IMR-90 (cell line): ENCODE results near the gene DOCK9. TPM values are rescaled to one million over a fixed set of nuclear protein-coding genes. Genes with fewer than 3 reads are reported as not detected.

Source experiments
- ATAC-seq: fragments of 200-7000 bp; cut with Tn5 transposase; 2 replicates; pipeline ENCODE4 v1.9.1; 2020; ENCODE audit warnings: low read depth, mild to moderate bottlenecking, moderate library complexity
- BruUV-seq: library from RNA; stranded (reverse); fragments of 400-500 nt; replicated peaks from 2 replicates; lab custom pipeline; 2021; lab: Mats Ljungman, UMichigan
- CTCF ChIA-PET: fragments of 300-600 bp; formaldehyde crosslinking; extraction: SDS; loops from one replicate; lab custom pipeline; 2021; ENCODE audit warnings: antibody characterized with exemption; lab: Yijun Ruan, JAX
- POLR2A ChIA-PET: fragments of 300-600 bp; sonication (Branson Sonifier 250); formaldehyde crosslinking; loops from one replicate; lab custom pipeline; 2022; ENCODE audit warnings: antibody characterized with exemption; ENCODE audit not compliant: unreplicated experiment; lab: Charles Lee
- DNase-seq: peaks from one replicate; pipeline ENCODE4 v3.0.0; 2013
- H2AFZ ChIP-seq: replicated peaks from 2 replicates; pipeline ENCODE3; 2013; ENCODE audit warnings: low read length, mild to moderate bottlenecking; ENCODE audit not compliant: poor library complexity
- H2AK5ac ChIP-seq: 2 replicates; pipeline ENCODE4 v1.6.1; 2013; ENCODE audit warnings: low read depth, low read length, inconsistent platforms
- H2AK9ac ChIP-seq: replicated peaks from 2 replicates; pipeline ENCODE3; 2013; ENCODE audit warnings: mild to moderate bottlenecking, low read depth, low read length, moderate library complexity; ENCODE audit not compliant: poor library complexity
- H2BK120ac ChIP-seq: 2 replicates; pipeline ENCODE4 v1.6.1; 2013; ENCODE audit warnings: low read depth, low read length, inconsistent platforms
- H2BK15ac ChIP-seq: 3 replicates; pipeline ENCODE4 v1.6.1; 2013; ENCODE audit warnings: low read depth, low read length, inconsistent platforms
- H2BK20ac ChIP-seq: 2 replicates; pipeline ENCODE4 v1.6.1; 2013; ENCODE audit warnings: low read depth, mild to moderate bottlenecking, inconsistent platforms, low read length, moderate library complexity
- H2BK5ac ChIP-seq: 2 replicates; pipeline ENCODE4 v1.6.1; 2013; ENCODE audit warnings: mild to moderate bottlenecking, low read depth, low read length, inconsistent platforms; ENCODE audit not compliant: poor library complexity, severe bottlenecking
- H3K14ac ChIP-seq: replicated peaks from 2 replicates; pipeline ENCODE4 v1.6.1; 2013; ENCODE audit warnings: low read depth, low read length, inconsistent platforms
- H3K18ac ChIP-seq: 2 replicates; pipeline ENCODE4 v1.6.1; 2013; ENCODE audit warnings: low read depth, low read length, control low read depth
- H3K23ac ChIP-seq: 2 replicates; pipeline ENCODE4 v1.6.1; 2013; ENCODE audit warnings: low read depth, low read length, inconsistent platforms
- H3K27ac ChIP-seq: 2 replicates; pipeline ENCODE4 v1.5.1; 2013; ENCODE audit warnings: mild to moderate bottlenecking, control low read depth, low read length; ENCODE audit not compliant: insufficient read depth
- H3K27me3 ChIP-seq: 2 replicates; pipeline ENCODE4 v1.6.1; 2013; ENCODE audit warnings: low read length; ENCODE audit not compliant: control insufficient read depth, insufficient read depth
- H3K36me3 ChIP-seq: 2 replicates; pipeline ENCODE4 v1.6.1; 2013; ENCODE audit warnings: low read length, mixed read lengths; ENCODE audit not compliant: control insufficient read depth, insufficient read depth
- H3K4ac ChIP-seq: 2 replicates; pipeline ENCODE4 v1.6.1; 2013; ENCODE audit warnings: low read depth, low read length, inconsistent platforms
- H3K4me1 ChIP-seq: 2 replicates; pipeline ENCODE4 v1.6.1; 2013; ENCODE audit warnings: low read length, mixed read lengths; ENCODE audit not compliant: control insufficient read depth, insufficient read depth
- H3K4me2 ChIP-seq: 2 replicates; pipeline ENCODE4 v1.6.1; 2013; ENCODE audit warnings: low read depth, mild to moderate bottlenecking, control low read depth, low read length, moderate library complexity
- H3K4me3 ChIP-seq: 2 replicates; pipeline ENCODE4 v1.5.1; 2013; ENCODE audit warnings: low read depth, mild to moderate bottlenecking, control low read depth, low read length, moderate library complexity; ENCODE audit not compliant: insufficient read depth
- H3K56ac ChIP-seq: 2 replicates; pipeline ENCODE4 v1.6.1; 2013; ENCODE audit warnings: low read length, inconsistent platforms; ENCODE audit not compliant: insufficient read depth; ENCODE audit errors: extremely low read depth
- H3K79me1 ChIP-seq, 2 experiments: 2 replicates each; pipeline ENCODE4 v1.6.1; 2013; ENCODE audit warnings: low read length in 2 of 2, inconsistent platforms in 1 of 2, low read depth in 1 of 2
- H3K9ac ChIP-seq: 2 replicates; pipeline ENCODE4 v1.6.1; 2013; ENCODE audit warnings: low read depth, low read length, control low read depth
- H3K9me1 ChIP-seq: 2 replicates; pipeline ENCODE4 v1.6.1; 2013; ENCODE audit warnings: low read length, inconsistent platforms; ENCODE audit not compliant: insufficient read depth
- H3K9me3 ChIP-seq: 2 replicates; pipeline ENCODE4 v1.6.1; 2013; ENCODE audit warnings: low read length; ENCODE audit not compliant: control insufficient read depth, insufficient read depth
- H4K20me1 ChIP-seq: 2 replicates; pipeline ENCODE4 v1.6.1; 2013; ENCODE audit warnings: low read length, inconsistent platforms; ENCODE audit not compliant: insufficient read depth
- H4K5ac ChIP-seq: 2 replicates; pipeline ENCODE4 v1.6.1; 2013; ENCODE audit warnings: mild to moderate bottlenecking, low read depth, low read length, control low read depth
- H4K8ac ChIP-seq, 2 experiments: 2 replicates each; pipeline ENCODE4 v1.6.1; 2013; ENCODE audit warnings: low read depth in 2 of 2, low read length in 2 of 2, control low read depth in 1 of 2, inconsistent platforms in 1 of 2
- H4K91ac ChIP-seq: 2 replicates; pipeline ENCODE4 v1.6.1; 2013; ENCODE audit warnings: low read depth, low read length, inconsistent platforms; ENCODE audit not compliant: insufficient read depth
- BHLHE40 ChIP-seq: fragments of 150-350 bp; IDR thresholded peaks from 2 replicates; pipeline ENCODE4 v1.6.1; 2016; ENCODE audit warnings: mild to moderate bottlenecking, low read depth, low read length
- CEBPB ChIP-seq: IDR thresholded peaks from 2 replicates; pipeline ENCODE4 v1.6.1; 2012; ENCODE audit warnings: low read depth, low read length, improper control_type of control experiment
- CHD1 ChIP-seq: IDR thresholded peaks from 2 replicates; pipeline ENCODE4 v1.6.1; 2012; ENCODE audit warnings: low read depth, low read length, improper control_type of control experiment
- CTCF ChIP-seq: conservative IDR thresholded peaks from 2 replicates; pipeline ENCODE4 v1.5.1; 2012; ENCODE audit warnings: mild to moderate bottlenecking, low read depth, low read length, improper control_type of control experiment
- FOS ChIP-seq: fragments of 150-350 bp; IDR thresholded peaks from 2 replicates; pipeline ENCODE4 v1.6.1; 2016; ENCODE audit warnings: low read depth, low read length
- MAFK ChIP-seq: IDR thresholded peaks from 2 replicates; pipeline ENCODE4 v1.6.1; 2012; ENCODE audit warnings: low read depth, low read length, improper control_type of control experiment
- MAZ ChIP-seq: IDR thresholded peaks from 2 replicates; pipeline ENCODE4 v1.6.1; 2012; ENCODE audit warnings: low read depth, mild to moderate bottlenecking, low read length, improper control_type of control experiment, moderate library complexity, borderline replicate concordance
- MXI1 ChIP-seq: IDR thresholded peaks from 2 replicates; pipeline ENCODE4 v1.6.1; 2012; ENCODE audit warnings: low read depth, mild to moderate bottlenecking, low read length, moderate library complexity, borderline replicate concordance
- NFE2L2 ChIP-seq: fragments of 150-350 bp; IDR thresholded peaks from 2 replicates; pipeline ENCODE4 v1.6.1; 2016; ENCODE audit warnings: low read depth, mild to moderate bottlenecking, low read length
- POLR2A ChIP-seq: IDR thresholded peaks from 2 replicates; pipeline ENCODE4 v1.6.1; 2012; ENCODE audit warnings: mild to moderate bottlenecking, low read depth, low read length
- RFX5 ChIP-seq: IDR thresholded peaks from 2 replicates; pipeline ENCODE4 v1.8.0; 2012; ENCODE audit warnings: low read depth, mild to moderate bottlenecking, low read length, moderate library complexity
- SMC3 ChIP-seq: fragments of 150-350 bp; IDR thresholded peaks from 2 replicates; pipeline ENCODE4 v1.6.1; 2016; ENCODE audit warnings: low read depth, mild to moderate bottlenecking, antibody characterized with exemption, low read length, moderate library complexity
- WGBS, 2 experiments: methylation state at CpG; one replicate each; pipeline versions ENCODE4 v1.1.5 to v1.1.7; 2013; ENCODE audit warnings: missing lambda C conversion rate in 2 of 2; ENCODE audit not compliant: insufficient read length in 1 of 2; ENCODE audit errors: extremely low coverage in 2 of 2; 5-methylcytosine and 5-hydroxymethylcytosine counted together
- dilution Hi-C: fragments of 300-500 bp; cut with HindIII; formaldehyde crosslinking; loops from one replicate; pipeline ENCODE4 v1.14.3; 2018; ENCODE audit warnings: low sequenced_read_pairs; ENCODE audit not compliant: unreplicated experiment
- in situ Hi-C: fragments of 300-500 bp; cut with MboI; formaldehyde crosslinking; loops from 3 replicates; pipeline ENCODE4 v1.14.3; 2019; ENCODE audit warnings: low sequenced_read_pairs, inconsistent platforms, mixed read lengths
- intact Hi-C: fragments of 100-400 bp; cut with micrococcal nuclease; formaldehyde crosslinking; loops from 2 replicates; pipeline ENCODE4 v1.10.0; 2022
- polyA plus RNA-seq, 3 experiments: library from polyadenylated mRNA; depleted of rRNA; stranded (reverse); fragments of >200 nt; gene quantifications; 2 replicates each; pipeline ENCODE4 v1.2.3, GENCODE V29; 2012; ENCODE audit warnings: low replicate concordance in 1 of 3
- total RNA-seq: library from RNA; depleted of rRNA; stranded (reverse); fragments of >200 nt; gene quantifications from 2 replicates; pipeline ENCODE4 v1.2.3, GENCODE V29; 2012

The DOCK9 gene
- total and polyA plus RNA-seq, 2 of the 4 experiments (the other 2 are of a cell fraction), result 4.8 to 7.2 TPM

GRCh38 chr13:98773921-98774320 is 203.9 kb downstream of the DOCK9 start:
- in situ Hi-C loops (no loop called here), intact Hi-C loops (no loop called here), dilution Hi-C loops (no loop called here)
- DNase-seq (no peak), ATAC-seq (no peak)
- Histone ChIP-seq H2AK9ac (no peak overlapping the region), H2BK5ac (no peak overlapping the region), H3K9me1 (no peaks in the 10 kb centered on the region; the same call in none of the 2 replicates), H4K20me1 (no peaks in the 10 kb centered on the region), H2BK20ac (no peak overlapping the region), H4K8ac (no peak overlapping the region), H2BK120ac (no peak overlapping the region), H3K18ac (no peak overlapping the region), H3K9me3 (peaks cover 12% of the 10 kb centered on the region), H4K5ac (no peak overlapping the region), H3K27me3 (peaks cover 6% of the 10 kb centered on the region), H2BK15ac (no peak overlapping the region), H3K14ac (no peak overlapping the region), H3K4me2 (no peak overlapping the region), H3K27ac (no peak overlapping the region), H3K4me3 (no peak overlapping the region), H4K91ac (no peak overlapping the region), H3K4ac (no peak overlapping the region), H2AK5ac (no peak overlapping the region), H3K36me3 (no peaks in the 10 kb centered on the region), H3K79me1 (no peaks in the 10 kb centered on the region), H3K56ac (no peak overlapping the region), H3K4me1 (peaks cover 2% of the 10 kb centered on the region), H3K23ac (no peak overlapping the region), H2AFZ (no peak overlapping the region), H3K9ac (no peak overlapping the region)
- no peak for TF ChIP-seq NFE2L2
- no peak for TF ChIP-seq RFX5
- no peak for TF ChIP-seq MXI1
- TF ChIP-seq MAFK, result no peak
- no peak for TF ChIP-seq BHLHE40
- TF ChIP-seq CHD1, result no peak
- no peak for TF ChIP-seq CTCF
- no peak for TF ChIP-seq SMC3
- TF ChIP-seq POLR2A, result no peak
- TF ChIP-seq MAZ, result no peak
- TF ChIP-seq CEBPB, result no peak
- TF ChIP-seq FOS, result no peak
- POLR2A ChIA-PET, result no interaction called here
- CTCF ChIA-PET, result no interaction called here
- BruUV-seq, result no TSS peak
- 84% methylated on average over 18 of the region's 20 CpGs; no CpG with 5 or more reads in 1 of the 2 experiments for WGBS, 2 experiments
